ENCODE data around the gene LDAF1.

- TF ChIP-seq, protein P1, sequence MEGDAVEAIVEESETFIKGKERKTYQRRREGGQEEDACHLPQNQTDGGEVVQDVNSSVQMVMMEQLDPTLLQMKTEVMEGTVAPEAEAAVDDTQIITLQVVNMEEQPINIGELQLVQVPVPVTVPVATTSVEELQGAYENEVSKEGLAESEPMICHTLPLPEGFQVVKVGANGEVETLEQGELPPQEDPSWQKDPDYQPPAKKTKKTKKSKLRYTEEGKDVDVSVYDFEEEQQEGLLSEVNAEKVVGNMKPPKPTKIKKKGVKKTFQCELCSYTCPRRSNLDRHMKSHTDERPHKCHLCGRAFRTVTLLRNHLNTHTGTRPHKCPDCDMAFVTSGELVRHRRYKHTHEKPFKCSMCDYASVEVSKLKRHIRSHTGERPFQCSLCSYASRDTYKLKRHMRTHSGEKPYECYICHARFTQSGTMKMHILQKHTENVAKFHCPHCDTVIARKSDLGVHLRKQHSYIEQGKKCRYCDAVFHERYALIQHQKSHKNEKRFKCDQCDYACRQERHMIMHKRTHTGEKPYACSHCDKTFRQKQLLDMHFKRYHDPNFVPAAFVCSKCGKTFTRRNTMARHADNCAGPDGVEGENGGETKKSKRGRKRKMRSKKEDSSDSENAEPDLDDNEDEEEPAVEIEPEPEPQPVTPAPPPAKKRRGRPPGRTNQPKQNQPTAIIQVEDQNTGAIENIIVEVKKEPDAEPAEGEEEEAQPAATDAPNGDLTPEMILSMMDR (IDR thresholded peaks at IDR 0.05): no peak
- TF ChIP-seq POLR2A (IDR thresholded peaks at IDR 0.05): no peak
Measured at GRCh38 chr16:21125191-21125590, 33.3 kb upstream of the LDAF1 start.
